Vagina (tissue), 2 donors: ENCODE measurements around the gene ZBTB16. TPM values are rescaled to one million over a fixed set of nuclear protein-coding genes. Genes with fewer than 3 reads are reported as not detected.

Experiments
- DNase-seq, 2 donors: peaks; one replicate each; pipeline ENCODE4 v3.0.0-alpha.2; 2017; ENCODE audit errors: extremely low spot score in 2 of 2
- H3K27ac ChIP-seq: fragments of 200-600 bp; sonication (generic); one replicate; pipeline ENCODE4 v1.5.1; 2019
- H3K27me3 ChIP-seq: fragments of 200-600 bp; sonication (generic); one replicate; pipeline ENCODE4 v1.5.1; 2019
- H3K36me3 ChIP-seq, 2 donors: fragments of 200-600 bp; sonication (generic); one replicate each; pipeline ENCODE4 v1.5.1; 2017 to 2019
- H3K4me1 ChIP-seq: fragments of 200-600 bp; sonication (generic); one replicate; pipeline ENCODE4 v1.5.1; 2019
- H3K4me3 ChIP-seq, 2 donors: fragments of 200-600 bp; sonication (generic); 1 replicate in 1 of 2; 2 replicates in 1 of 2; pipeline ENCODE4 v1.5.1; 2016 to 2019
- H3K9me3 ChIP-seq: fragments of 200-600 bp; sonication (generic); one replicate; pipeline ENCODE4 v1.5.1; 2019
- POLR2A ChIP-seq, 2 donors: fragments of 450-650 bp; IDR thresholded peaks; one replicate each; pipeline ENCODE4 v1.6.1; 2017; ENCODE audit warnings: antibody characterized with exemption in 2 of 2, mild to moderate bottlenecking in 2 of 2, moderate library complexity in 2 of 2
- POLR2AphosphoS5 ChIP-seq, 2 donors: sonication (generic); formaldehyde crosslinking; IDR thresholded peaks; one replicate each; pipeline ENCODE4 v1.9.0; 2017; ENCODE audit warnings: antibody characterized with exemption in 2 of 2, mild to moderate bottlenecking in 2 of 2, low read depth in 1 of 2; ENCODE audit not compliant: insufficient read depth in 1 of 2
- intact Hi-C: fragments of 100-400 bp; cut with DNase I; formaldehyde crosslinking; loops from one replicate; pipeline ENCODE4 v1.15.1; 2023
- total RNA-seq: library from RNA; depleted of rRNA; stranded (reverse); fragments of >200 nt; gene quantifications from one replicate; pipeline ENCODE4 v1.2.3, GENCODE V29; 2016
- TF ChIP-seq, protein P1 (sequence below), 3 experiments: fragments of 450-650 bp in 2 of 3; fragments of 200-600 bp in 1 of 3; sonication (generic) in 1 of 3; IDR thresholded peaks; one replicate each; pipeline ENCODE4 v1.5.1; 2017 to 2019; ENCODE audit warnings: antibody characterized with exemption in 3 of 3, mild to moderate bottlenecking in 2 of 3, moderate library complexity in 2 of 3

The ZBTB16 gene
- total RNA-seq, 1 donor from 2014 or later, result 243 TPM

DNA sequence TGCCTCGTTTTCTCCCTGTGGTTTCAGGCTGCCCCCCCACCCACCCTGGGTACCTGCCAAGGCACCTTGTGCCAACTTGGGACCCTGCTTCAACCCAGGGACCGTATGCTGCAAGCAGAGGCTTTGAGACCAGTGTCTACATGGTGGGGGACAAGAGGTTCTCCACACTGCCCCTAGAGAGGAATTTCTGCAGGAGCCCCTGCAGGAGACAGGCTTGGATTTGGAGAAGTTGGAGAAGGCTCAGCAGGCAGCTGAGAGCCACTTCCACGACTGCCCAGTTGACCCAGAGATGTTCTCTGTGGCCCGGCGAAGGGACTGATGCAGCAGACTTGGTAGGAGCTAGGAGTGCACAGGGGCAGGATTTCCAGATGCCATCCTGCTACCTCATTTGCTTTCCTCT lies 216.6 kb downstream of the ZBTB16 start:
- DNase-seq, result peak; percentile 54 to 81
- intact Hi-C loops, result loop anchor here (10.0 kb wide), 1 partner anchor 489 kb away; no protein-coding TSS in a partner anchor
- no peaks in the 10 kb centered on the region for H3K36me3 ChIP-seq
- H3K9me3 ChIP-seq, result no peaks in the 10 kb centered on the region
- TF ChIP-seq POLR2AphosphoS5 (IDR thresholded peaks at IDR 0.05; ENCODE audit: insufficient read depth in 1 of 2, low read depth in 1 of 2) (no peak), POLR2A (IDR thresholded peaks at IDR 0.05) (no peak)
- TF ChIP-seq, protein P1, sequence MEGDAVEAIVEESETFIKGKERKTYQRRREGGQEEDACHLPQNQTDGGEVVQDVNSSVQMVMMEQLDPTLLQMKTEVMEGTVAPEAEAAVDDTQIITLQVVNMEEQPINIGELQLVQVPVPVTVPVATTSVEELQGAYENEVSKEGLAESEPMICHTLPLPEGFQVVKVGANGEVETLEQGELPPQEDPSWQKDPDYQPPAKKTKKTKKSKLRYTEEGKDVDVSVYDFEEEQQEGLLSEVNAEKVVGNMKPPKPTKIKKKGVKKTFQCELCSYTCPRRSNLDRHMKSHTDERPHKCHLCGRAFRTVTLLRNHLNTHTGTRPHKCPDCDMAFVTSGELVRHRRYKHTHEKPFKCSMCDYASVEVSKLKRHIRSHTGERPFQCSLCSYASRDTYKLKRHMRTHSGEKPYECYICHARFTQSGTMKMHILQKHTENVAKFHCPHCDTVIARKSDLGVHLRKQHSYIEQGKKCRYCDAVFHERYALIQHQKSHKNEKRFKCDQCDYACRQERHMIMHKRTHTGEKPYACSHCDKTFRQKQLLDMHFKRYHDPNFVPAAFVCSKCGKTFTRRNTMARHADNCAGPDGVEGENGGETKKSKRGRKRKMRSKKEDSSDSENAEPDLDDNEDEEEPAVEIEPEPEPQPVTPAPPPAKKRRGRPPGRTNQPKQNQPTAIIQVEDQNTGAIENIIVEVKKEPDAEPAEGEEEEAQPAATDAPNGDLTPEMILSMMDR (IDR thresholded peaks at IDR 0.05), result no peak
- no peak overlapping the region for H3K4me3 ChIP-seq
- H3K27ac ChIP-seq, result no peak overlapping the region
- peaks cover 18% of the 10 kb centered on the region for H3K4me1 ChIP-seq
- no peaks in the 10 kb centered on the region for H3K27me3 ChIP-seq

DNA sequence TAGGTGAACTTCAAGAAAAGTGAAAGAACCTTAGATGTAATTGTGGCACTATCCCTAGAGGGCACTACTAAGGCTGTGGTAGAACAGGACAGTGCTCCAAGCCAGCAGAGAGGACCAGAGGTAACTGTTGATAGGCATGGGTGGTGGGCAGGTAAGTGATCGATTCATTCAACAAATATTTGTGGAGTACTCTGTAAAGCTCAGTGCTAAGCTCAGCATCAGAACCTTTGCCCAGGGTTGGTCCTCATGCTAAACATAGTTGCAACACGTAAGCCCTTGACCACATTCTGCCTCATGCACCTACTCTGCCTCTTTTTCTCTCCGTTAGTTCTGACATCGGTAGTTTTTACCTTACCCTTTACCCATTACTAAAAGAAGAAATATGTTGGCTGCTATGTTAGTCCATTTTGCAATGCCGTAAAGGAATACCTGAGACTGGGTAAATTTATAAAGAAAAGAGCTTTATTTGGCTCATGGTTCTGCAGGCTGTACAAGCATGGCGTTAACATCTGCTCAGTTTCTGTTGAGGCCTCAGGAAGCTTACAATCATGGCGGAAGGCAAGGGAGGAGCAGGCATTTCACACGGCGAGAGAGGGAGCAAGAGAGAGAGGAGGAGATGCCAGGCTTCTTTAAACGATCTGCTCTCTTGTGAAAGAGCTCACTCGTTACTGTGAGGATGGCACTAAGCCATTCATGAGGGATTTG lies 218.3 kb downstream of the ZBTB16 start:
- Histone ChIP-seq H3K9me3 (no peaks in the 10 kb centered on the region), H3K27me3 (no peaks in the 10 kb centered on the region), H3K4me3 (no peak overlapping the region), H3K4me1 (peaks cover 27% of the 10 kb centered on the region), H3K36me3 (no peaks in the 10 kb centered on the region), H3K27ac (no peak overlapping the region)
- DNase-seq, result peak; percentile 61 to 64
- intact Hi-C loops, result loop anchor here (10.0 kb wide), 1 partner anchor 487 kb away; no protein-coding TSS in a partner anchor
- TF ChIP-seq POLR2A (IDR thresholded peaks at IDR 0.05) (no peak), POLR2AphosphoS5 (IDR thresholded peaks at IDR 0.05; ENCODE audit: insufficient read depth in 1 of 2, low read depth in 1 of 2) (no peak)
- TF ChIP-seq, protein P1 (IDR thresholded peaks at IDR 0.05), result no peak

DNA sequence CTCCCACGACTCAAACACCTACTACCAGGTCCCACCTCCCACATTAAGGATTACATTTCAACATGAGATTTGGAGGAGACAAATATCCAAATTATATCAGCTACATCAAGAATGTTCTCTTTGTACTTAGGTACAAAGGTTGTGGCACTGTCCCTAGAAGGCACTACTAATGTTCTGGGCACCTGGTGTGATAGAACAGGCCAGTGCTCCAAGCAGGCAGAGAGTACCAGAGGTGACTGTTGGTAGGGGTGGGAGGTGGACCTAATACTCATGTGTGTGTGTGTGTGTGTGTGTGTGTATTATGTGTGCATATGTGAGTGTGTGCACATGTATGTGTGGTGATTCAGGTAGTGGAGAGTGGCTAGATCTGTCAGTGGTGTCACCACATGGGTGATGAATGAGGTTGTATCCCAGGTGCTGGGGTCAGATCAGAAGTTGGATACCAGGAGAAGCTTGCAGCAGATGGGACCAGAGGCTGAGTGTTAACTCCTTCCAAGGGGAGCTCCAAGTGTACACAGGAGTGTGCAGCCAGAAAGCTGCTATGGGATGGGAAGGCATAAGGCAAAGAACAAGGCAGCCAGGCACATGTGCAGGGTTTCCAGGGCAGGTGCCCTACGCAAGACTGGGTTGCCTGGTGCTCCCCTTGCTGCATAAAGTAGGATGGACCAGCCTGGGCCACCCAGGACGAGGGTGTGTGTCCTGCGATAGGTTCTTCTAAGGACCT lies 219.0 kb downstream of the ZBTB16 start:
- Histone ChIP-seq H3K36me3 (no peaks in the 10 kb centered on the region), H3K4me3 (no peak overlapping the region), H3K4me1 (peaks cover 27% of the 10 kb centered on the region), H3K9me3 (no peaks in the 10 kb centered on the region), H3K27me3 (no peaks in the 10 kb centered on the region), H3K27ac (no peak overlapping the region)
- peak; percentile 49 to 81 for DNase-seq
- no peak for TF ChIP-seq POLR2AphosphoS5 (IDR thresholded peaks at IDR 0.05; ENCODE audit: insufficient read depth in 1 of 2, low read depth in 1 of 2)
- TF ChIP-seq, protein P1 (IDR thresholded peaks at IDR 0.05), result no peak
- TF ChIP-seq POLR2A (IDR thresholded peaks at IDR 0.05), result no peak
- intact Hi-C loops, result loop anchor here (10.0 kb wide), 1 partner anchor 486 kb away; no protein-coding TSS in a partner anchor

DNA sequence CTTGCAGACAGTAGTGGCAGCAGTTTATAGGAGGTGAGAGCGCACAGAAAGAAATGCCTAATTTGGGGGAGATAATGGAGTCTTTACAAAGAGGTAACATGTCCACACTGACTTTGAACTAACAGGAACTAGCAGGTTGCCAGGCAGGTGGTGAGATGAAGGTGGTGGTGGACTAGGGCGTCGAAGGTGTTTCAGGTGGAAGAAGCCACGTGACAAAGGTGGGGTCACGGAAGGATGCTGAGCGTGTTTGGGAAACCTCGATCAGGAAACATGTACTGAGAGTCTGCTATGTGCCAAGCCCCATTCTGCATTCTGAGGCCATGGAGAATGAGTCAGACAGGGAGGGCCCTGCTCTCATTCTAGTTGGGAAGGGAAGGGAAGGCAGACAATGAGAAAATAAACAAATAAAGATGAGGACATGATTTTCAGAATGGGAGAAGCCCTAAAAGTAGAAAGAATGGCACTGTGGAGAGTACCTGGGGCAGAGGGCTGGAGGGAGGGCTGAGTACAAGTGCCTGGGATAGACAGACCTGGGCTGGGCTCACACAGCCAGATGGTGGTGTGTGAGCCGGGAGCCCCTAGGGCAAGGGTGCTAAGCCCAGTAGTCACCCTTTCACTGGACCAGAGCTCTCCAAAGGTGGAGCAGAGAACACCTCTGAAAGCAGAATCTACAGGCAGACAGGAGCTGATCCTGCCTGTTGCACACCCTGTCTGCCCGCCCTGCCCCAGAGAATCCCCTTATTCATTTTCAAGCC lies 220.5 kb downstream of the ZBTB16 start:
- H3K27me3 ChIP-seq, result no peaks in the 10 kb centered on the region
- TF ChIP-seq POLR2AphosphoS5 (IDR thresholded peaks at IDR 0.05; ENCODE audit: insufficient read depth in 1 of 2, low read depth in 1 of 2) (peak in 1 of 2 donors; percentile 38), POLR2A (IDR thresholded peaks at IDR 0.05) (no peak)
- H3K9me3 ChIP-seq, result no peaks in the 10 kb centered on the region
- peak overlapping the region; percentile 76 for H3K27ac ChIP-seq
- intact Hi-C loops, result loop anchor here (10.0 kb wide), 1 partner anchor 485 kb away; no protein-coding TSS in a partner anchor
- peak; percentile 58 to 88 for DNase-seq
- no peak overlapping the region for H3K4me3 ChIP-seq
- H3K36me3 ChIP-seq, result no peaks in the 10 kb centered on the region
- peaks cover 27% of the 10 kb centered on the region for H3K4me1 ChIP-seq

DNA sequence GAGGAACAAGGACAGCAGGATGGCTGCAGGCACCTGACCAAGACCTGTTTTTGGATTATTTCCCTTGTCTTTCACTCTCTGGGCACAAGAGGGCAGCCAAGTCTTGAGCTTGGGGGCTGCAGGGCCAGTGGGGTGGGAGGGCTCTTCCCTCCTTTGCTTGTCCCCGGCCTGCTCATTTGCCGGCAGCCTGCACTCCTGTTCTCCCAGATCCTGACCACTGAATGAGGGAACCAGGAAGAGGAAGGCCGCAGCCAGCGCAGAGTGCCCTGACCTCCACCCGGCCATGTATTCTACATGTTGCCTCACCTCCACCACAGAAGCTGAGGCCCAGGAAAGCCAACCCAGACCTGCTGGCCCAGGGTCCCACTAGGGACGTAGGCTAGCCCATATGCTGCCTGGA lies 221.2 kb downstream of the ZBTB16 start:
- no peaks in the 10 kb centered on the region for H3K27me3 ChIP-seq
- H3K36me3 ChIP-seq, result no peaks in the 10 kb centered on the region
- intact Hi-C loops, result no loop called here
- peak overlapping the region; percentile 76 for H3K27ac ChIP-seq
- H3K9me3 ChIP-seq, result no peaks in the 10 kb centered on the region
- DNase-seq, result peak; percentile 88 to 92
- no peak overlapping the region for H3K4me3 ChIP-seq
- TF ChIP-seq, protein P1 (IDR thresholded peaks at IDR 0.05), result peak in 1 of 3 experiments; percentile 50
- TF ChIP-seq POLR2A (IDR thresholded peaks at IDR 0.05) (no peak), POLR2AphosphoS5 (IDR thresholded peaks at IDR 0.05; ENCODE audit: insufficient read depth in 1 of 2, low read depth in 1 of 2) (peak in 1 of 2 donors; percentile 33)
- H3K4me1 ChIP-seq, result peaks cover 27% of the 10 kb centered on the region
